Gastroesophageal sphincter (tissue), 3 donors: Measurements from ENCODE around the gene ADCK2.

Source experiments
- EP300 ChIP-seq: sonication (generic); formaldehyde crosslinking; IDR thresholded peaks from one replicate; pipeline ENCODE4 v1.6.1; 2017; ENCODE audit warnings: antibody characterized with exemption, mild to moderate bottlenecking
- POLR2A ChIP-seq, 2 donors: fragments of 450-650 bp; IDR thresholded peaks; one replicate each; pipeline ENCODE4 v1.6.1; 2017; ENCODE audit warnings: antibody characterized with exemption in 2 of 2, mild to moderate bottlenecking in 2 of 2, moderate library complexity in 1 of 2
- POLR2AphosphoS5 ChIP-seq: sonication (generic); formaldehyde crosslinking; IDR thresholded peaks from one replicate; pipeline ENCODE4 v1.6.1; 2017; ENCODE audit warnings: antibody characterized with exemption
- TF ChIP-seq, protein P1 (sequence below), 4 experiments: fragments of 200-600 bp in 2 of 4; fragments of 450-650 bp in 2 of 4; sonication (generic) in 1 of 4; IDR thresholded peaks; one replicate each; pipeline ENCODE4 v1.5.1; 2017 to 2019; ENCODE audit warnings: antibody characterized with exemption in 4 of 4, mild to moderate bottlenecking in 2 of 4, moderate library complexity in 2 of 4

DNA sequence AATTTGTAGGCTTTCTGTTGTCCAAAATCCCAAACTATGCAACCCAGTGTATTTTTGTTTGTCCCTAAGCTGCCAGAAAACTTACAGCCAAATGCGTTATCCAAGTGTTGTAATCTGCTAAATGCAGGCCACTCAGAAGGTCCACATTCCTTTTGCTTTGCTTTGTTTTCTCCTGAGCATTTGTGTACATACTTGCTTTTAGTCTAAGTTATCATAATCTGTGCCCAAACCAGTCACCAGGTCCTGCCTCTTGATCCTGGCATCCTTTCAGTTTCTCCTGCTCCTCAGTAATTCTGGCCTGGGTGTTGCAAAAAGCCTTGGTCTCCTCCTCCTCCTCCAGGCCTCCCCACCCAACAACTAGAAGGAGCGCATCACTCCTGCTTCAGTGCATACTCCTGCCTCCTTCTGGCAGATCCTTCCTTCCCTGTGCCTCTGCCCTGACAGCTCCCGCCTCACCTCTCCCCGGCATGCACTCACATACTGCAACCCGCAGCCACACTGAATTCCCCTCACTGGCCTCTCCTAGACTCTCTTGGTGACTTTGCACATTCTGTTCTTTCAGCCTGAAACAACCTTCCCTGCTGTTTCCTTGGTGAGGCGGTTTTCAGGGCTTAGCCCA is 34.5 kb upstream of the ADCK2 start:
- TF ChIP-seq, protein P1, sequence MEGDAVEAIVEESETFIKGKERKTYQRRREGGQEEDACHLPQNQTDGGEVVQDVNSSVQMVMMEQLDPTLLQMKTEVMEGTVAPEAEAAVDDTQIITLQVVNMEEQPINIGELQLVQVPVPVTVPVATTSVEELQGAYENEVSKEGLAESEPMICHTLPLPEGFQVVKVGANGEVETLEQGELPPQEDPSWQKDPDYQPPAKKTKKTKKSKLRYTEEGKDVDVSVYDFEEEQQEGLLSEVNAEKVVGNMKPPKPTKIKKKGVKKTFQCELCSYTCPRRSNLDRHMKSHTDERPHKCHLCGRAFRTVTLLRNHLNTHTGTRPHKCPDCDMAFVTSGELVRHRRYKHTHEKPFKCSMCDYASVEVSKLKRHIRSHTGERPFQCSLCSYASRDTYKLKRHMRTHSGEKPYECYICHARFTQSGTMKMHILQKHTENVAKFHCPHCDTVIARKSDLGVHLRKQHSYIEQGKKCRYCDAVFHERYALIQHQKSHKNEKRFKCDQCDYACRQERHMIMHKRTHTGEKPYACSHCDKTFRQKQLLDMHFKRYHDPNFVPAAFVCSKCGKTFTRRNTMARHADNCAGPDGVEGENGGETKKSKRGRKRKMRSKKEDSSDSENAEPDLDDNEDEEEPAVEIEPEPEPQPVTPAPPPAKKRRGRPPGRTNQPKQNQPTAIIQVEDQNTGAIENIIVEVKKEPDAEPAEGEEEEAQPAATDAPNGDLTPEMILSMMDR (IDR thresholded peaks at IDR 0.05): peak in 2 of 4 experiments; percentile 30 to 59
- TF ChIP-seq POLR2A (IDR thresholded peaks at IDR 0.05): peak in 1 of 2 donors; percentile 21
- TF ChIP-seq POLR2AphosphoS5: peak; percentile 13
- TF ChIP-seq EP300: no peak
